Activated CD4-positive, alpha-beta T cell treated with anti-CD3 and anti-CD28 coated beads, Interleukin-2, Interleukin-6, amounts not matched to agents 100 ng/mL and 50 ng/mL, durations not matched to agents 16 hours and 8 hours (primary cell): ENCODE results near the gene EIPR1.

Experiments used
- DNase-seq: peaks from one replicate; pipeline ENCODE4 v3.0.0-alpha.2; 2020

The EIPR1 gene

GRCh38 chr2:3355951-3356569, 21.6 kb downstream of the EIPR1 start:
- no peak for DNase-seq

DNA sequence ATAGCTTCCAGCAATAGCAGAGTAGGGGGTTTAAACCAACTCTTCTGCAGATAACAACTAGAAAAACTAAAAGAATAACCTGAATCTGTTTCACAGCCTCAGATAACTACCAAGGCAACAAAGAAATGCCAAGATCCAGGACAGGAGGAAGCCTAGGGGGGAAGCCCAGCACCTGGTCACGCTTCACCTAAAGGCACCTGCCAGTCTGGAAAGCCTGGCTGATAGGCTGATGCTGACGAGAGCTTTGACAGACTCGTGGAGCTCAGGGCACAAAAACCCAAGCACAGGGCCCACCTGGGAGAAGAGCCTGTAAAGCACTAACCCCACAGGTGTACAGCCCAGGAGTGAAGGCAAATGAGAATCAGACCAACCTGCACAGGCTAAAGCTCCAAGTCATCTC, 22.6 kb downstream of the EIPR1 start:
- DNase-seq, result no peak

- no peak for DNase-seq
These were observed 28.4 kb downstream of the EIPR1 start for GRCh38 chr2:3349211-3349693.

GRCh38 chr2:3348767-3349166, 28.9 kb downstream of the EIPR1 start:
- no peak for DNase-seq

DNA sequence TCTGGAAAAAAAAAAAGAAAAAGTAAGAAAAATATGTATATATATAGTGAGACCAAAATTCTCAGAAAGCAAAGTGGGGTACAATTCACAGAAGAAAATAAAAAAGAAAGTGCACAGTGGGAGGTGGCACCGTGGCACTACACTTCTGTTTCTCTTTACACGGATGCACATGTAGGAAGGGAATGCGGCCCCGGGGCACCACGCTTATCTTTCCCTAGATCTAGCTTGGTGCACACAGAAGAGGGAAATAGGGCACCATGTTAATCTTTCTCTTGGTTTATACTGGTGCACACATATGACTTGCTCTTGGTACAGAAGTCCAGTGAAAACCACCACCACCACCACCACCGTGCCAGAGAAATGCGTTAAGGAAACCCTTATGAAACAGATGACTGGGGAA, 32.0 kb downstream of the EIPR1 start:
- no peak for DNase-seq

- DNase-seq, result no peak
These were observed 32.7 kb downstream of the EIPR1 start for GRCh38 chr2:3344897-3345296.

DNA sequence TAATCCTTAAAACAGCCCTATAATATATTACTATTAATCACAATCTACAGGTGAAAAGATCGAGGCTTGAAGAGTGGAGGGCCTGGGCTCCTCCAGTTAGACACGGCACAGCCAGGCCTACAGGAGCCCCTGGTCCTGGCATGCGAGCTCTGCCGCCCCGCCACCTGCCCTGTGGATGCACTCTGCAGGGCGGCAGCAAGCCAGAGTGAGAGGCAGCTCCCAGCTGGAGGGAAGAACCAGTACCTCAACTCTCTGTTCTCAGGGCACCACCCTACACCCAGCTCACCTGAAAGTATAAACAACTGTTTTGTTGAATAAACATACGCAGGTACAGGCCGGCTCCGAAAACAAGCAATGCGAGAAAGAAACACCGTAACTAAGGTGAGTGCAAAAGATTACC, 34.6 kb downstream of the EIPR1 start:
- DNase-seq, result no peak

- no peak for DNase-seq
These were observed 35.3 kb downstream of the EIPR1 start for GRCh38 chr2:3342324-3342723.

DNA sequence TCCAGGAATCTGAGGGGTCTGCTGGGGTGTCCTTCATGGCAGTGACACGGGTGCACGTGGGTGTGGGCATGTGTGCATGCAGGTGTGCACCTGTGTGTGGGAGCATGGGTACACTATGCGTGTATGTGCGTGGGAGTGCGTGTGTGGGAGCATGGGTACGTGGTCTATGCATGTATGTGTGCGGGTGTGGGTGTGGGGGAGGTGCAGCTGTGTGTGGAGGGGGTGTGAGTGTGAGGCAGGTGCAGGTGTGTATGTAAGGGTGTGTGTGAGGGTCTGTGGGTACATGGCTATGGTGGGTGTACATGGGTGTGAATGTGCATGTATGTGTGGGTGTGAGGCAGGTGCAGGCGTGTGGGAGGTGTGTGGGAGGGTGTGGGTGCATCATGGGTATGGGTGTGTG, 36.3 kb downstream of the EIPR1 start:
- no peak for DNase-seq

DNA sequence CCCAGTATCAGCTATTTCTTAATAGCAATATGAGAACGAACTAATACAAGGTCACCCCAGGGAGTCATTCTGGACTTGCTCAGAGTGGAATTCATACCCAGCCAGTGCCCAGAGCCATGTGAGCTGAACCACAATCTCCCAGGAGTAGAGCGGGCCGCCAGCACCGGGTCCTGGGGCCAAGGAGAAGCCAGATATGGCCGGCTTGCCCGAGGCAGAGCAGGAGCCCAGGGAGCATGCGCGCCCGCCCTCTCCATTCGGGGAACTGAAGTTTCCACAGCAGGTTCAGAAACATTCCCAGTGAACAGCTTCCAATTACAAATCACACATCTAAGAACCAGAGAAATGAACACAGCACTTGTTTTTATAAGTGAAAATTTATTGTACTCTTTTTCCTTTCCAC, 37.5 kb downstream of the EIPR1 start:
- DNase-seq, result no peak

DNA sequence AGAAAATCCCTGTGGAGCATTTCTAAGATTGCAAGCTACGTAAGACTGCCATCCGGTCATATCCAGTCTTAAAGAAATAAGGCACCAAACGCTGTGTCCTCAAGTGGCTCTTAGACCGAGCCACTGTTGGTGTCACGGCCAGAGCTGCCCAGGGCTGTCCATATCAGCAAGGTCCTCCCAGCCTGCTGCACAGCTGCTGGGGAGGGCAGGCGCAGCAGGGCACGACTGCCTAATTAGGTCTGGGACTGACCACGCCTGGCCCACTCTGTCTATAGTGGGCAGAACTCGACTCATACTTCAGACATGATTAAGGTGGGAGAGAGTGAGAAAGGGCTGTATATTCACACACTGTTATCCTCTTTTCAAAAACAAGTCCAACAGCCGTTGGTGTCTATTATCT, 39.3 kb downstream of the EIPR1 start:
- DNase-seq, result no peak

GRCh38 chr2:3336844-3337243, 40.8 kb downstream of the EIPR1 start:
- DNase-seq, result no peak

DNA sequence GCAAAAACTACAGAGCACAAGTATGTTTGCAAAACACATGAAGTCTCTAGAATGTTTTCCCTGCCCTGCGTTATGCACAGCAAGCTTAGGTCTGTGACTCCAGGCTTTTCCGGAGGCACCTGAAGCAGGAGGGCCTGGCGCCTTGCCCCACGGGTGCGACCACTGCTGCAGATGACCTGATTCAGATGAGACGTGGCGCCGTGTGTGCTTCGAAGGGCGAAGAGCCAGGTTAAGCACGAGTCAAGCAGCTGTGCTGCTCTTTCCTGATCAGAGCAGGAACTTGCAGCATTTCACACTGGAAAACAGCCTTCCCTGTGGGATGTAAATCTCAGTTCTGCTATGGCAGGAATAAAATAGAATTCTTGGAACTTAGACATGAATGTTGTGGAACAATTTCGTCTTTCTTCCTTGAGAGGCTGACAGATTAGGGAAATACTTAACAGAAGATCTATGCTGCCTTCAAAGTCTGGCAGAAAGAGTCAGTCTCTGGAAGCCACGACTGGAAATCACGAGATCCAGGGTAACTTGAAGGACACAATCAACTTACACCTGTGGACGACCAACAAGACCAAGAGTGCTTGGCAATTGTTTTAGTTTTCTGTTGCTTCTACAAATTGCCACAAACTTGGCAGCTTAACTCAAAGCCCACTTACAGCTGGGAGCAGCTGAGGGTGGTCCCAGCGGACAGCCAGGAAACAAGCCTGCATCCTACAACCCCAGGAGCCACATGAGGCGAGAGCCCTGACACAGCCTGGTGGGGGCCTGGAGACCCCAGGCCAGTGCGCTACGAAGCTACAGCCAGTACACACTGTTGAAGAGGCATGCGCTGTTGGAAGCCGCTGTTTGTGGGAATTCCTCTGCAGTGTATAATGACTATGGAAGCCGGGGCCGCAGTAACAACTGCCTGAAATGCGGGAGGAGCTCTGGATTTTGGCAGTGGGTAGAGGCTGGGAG, 42.9 kb downstream of the EIPR1 start:
- no peak for DNase-seq

- no peak for DNase-seq
These were observed 45.5 kb downstream of the EIPR1 start for GRCh38 chr2:3332133-3332532.

DNA sequence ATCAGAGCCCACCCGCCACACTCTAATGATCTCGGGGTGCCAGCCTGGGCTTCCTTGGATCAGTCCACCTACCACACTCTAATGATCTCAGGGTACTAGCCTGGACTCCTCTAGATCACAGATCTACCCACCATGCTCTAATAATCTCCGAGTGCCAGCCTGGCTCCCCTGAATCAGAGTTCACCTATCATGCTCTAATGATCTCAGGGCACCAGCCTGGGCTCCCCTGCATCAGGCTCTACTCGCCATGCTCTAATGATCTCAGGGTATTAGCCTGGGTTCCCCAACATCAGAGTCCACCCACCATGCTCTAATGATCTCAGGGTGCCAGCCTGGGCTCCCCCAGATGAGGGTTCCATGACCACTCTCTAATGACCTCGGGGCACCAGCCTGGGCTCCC, 48.1 kb downstream of the EIPR1 start:
- no peak for DNase-seq

DNA sequence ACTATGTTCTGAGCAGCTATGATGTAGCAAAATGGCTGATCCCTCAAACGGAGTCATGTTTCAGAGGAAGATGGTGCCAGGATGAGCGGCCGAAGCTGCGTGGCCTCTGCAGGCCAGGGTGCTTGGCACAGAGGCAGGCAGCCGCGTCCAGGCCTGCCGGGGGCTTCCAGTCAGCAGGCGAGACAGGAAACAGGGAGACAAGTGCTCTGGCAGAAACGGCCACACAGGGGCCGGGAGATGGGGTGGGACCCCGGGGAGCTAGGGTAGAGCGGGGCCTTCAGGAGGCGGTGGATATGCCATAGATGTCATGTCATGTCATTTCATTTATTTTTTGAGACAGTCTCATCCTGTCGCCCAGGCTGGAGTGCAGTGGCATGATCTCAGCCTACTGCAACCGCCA, 50.7 kb downstream of the EIPR1 start:
- DNase-seq, result no peak

GRCh38 chr2:3326182-3326537, 51.5 kb downstream of the EIPR1 start:
- DNase-seq, result no peak

DNA sequence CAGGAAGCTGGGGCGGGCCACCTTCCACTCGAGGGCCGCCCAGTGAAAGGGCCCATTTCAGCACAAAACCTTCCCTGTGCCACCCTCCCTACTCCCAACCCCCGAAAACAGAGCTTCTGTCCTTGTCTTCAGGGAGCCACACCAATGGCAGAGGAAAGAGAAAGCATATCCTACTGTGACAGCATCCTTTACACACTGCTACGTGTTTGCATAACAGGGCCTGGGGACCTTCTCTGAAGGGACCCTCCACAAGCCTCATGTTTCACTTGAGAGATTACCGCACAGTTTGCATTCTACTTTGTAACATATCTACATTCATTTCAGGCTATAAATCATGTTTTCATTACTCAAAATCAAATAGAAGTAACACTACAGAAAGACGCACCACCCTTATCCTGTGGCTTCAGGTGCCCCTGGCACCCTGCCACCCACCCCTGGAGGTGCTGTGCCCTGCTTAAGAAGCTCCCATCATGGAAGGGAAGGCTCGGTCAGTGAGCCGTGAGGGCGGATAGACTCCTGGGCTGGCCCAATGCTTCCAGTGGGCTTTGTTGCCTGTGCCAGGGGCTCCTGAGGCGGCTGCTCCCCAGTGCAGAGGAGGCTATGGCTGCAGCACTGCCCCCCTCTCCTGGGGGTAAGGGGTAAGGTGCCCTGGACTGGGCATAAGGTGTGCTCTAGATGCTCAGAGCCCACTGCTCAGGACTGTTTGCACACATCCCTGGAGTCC, 52.0 kb downstream of the EIPR1 start:
- DNase-seq, result no peak

DNA sequence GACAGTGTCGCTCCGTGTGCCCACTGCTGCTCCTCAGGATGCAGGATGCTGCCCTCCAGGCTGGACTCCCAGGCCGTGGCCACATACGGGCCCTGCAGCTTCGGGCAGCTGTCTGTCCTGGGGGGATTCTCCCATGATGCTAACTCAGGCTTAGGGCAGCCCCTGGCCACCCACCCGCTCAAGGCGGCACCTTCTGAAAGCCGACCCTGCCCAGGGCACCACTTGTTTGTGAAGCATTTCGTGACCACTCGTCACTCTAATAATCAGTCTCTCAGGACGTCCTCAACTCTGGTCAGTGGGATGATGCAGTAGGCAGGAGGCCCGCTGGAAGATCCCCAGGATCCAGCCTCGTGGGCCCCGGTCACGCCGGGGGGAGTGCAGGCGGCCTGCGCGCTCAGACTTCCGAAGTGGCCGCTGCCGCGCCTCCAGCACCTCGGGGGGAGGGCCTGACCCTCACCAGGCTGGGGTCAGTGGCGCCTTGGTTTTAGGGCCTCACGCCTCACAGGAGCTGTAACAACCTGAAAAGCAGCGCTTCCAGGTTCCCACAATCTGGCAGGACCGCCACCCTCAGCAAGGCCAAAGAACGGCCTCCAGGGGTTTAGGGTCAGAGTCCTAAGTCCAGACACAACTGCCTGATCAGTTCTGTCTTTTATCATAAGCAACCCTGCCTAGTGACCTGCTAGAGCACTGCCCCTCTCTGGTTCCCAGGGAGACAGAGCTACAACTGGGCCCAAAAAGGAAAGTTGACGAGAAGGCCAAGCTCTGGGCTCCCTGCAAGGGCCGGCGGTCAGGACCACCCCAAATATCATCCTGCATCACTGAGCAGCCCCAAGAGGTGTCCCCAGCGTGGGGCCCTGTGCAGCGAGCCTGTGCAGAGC, 53.0 kb downstream of the EIPR1 start:
- no peak for DNase-seq

DNA sequence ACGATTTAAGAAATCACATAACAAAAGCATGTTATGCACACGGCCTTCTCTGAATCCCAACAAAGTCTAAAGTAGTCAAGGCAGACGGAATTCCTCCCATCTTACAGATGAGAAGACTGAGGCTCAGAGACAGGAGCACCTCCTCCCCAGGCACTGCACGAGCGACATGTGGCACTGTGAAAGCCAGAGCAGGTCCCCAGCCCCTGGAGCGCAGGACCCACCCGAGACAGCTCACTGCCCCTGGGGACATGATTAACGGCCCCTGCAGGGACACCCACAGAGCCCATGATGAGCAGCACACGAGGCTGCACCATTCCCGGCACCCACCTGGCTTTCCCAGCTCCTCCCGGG, 53.6 kb downstream of the EIPR1 start:
- DNase-seq, result no peak

DNA sequence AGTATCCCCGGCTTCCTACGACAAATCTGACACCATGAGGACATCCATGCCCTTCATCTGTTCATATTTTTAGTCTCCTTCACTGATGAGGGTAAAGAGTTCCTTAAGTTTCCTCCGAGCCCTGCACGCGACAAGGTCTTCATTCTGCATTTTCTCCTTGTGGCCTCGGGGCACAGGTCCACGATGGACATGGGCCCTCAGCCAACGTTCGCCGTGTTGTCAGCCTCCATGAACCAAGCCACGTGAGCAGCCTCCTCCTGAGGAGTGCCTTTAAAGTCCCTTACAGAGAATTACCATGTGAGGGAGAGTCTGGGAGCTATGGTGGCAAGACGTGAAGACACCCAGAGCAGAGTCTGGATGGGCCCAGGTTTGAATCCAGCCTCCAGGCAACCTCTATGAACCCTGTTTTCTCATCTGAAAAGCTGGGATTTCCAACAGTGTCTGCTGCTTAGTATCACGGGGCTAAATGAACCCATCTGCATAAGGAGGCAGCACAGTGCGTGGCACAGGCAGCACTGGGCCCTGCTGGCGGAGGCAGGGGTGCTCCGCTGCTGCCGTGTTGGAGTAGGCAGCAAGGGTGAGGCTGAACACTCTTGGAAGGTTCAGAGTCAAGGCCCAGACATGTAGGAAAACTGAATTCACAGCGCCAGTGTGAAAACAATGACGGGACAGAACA, 54.1 kb downstream of the EIPR1 start:
- no peak for DNase-seq

DNA sequence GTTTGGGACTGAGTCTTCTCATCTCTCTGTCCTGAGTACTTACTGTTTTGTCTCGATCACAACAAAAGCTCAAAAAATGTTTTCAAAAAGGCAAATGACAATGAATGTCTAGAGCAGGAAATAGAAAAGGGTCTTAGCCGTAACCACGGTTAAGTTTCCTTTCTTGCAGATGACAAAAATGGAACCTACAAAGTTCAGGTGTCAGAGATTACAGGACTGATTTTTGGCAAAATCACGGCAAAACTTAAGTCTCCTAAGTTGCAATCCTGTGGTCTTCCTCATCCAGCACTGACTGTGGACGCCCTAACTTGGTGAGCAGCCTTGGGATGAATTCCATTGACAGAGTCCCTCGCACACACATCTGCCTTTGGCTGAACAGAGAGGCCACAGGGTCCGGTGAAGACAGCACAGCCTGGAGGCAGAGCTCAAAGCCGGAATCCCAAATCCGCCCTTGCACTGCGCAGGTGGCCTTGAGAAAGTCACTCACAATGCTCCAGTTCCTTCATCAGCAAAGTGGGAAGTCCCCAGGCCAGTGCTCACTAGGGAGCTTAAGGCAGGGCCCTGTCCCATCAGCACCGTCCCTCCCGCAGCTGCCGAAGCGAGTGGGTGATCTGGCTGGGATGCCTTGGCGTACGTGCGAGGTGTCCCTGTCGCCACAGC, 55.2 kb downstream of the EIPR1 start:
- DNase-seq, result no peak
